HG03175 (cell line): ENCODE data around the gene CDK18.

ENCODE experiments used
- ATAC-seq: cut with Tn5 transposase; IDR thresholded peaks from one replicate; pipeline ENCODE4 v1.9.1; 2021; ENCODE audit warnings: mild to moderate bottlenecking, moderate library complexity; ENCODE audit not compliant: unreplicated experiment

CDK18 gene

GRCh38 chr1:205502111-205502810, 2.2 kb upstream of the CDK18 start:
- ATAC-seq, result no peak

- ATAC-seq, result no peak
Measured at GRCh38 chr1:205502992-205503391, 1.5 kb upstream of the CDK18 start.

- no peak for ATAC-seq
Measured at GRCh38 chr1:205505076-205505729, 734 bp downstream of the CDK18 start.

DNA sequence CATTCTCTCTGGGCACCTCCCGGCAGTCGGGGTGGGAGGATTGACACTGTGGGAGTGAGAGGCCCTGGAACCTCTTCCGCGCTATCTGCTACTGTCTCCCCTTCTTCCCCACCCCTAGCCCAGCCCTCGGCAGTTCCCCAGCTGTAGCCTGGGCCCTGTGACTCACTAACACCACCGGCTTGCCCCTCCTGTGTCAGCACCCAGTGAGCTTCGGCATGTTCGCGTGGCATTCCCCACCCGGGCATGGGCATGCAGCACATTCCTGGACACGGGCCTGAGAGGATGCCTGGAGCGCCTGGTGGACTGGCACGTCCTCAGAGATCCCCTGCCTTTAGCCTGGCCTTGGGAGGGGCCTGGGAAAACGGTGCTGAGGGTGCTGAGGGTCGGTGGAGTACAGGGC, 1.3 kb downstream of the CDK18 start:
- ATAC-seq, result no peak

DNA sequence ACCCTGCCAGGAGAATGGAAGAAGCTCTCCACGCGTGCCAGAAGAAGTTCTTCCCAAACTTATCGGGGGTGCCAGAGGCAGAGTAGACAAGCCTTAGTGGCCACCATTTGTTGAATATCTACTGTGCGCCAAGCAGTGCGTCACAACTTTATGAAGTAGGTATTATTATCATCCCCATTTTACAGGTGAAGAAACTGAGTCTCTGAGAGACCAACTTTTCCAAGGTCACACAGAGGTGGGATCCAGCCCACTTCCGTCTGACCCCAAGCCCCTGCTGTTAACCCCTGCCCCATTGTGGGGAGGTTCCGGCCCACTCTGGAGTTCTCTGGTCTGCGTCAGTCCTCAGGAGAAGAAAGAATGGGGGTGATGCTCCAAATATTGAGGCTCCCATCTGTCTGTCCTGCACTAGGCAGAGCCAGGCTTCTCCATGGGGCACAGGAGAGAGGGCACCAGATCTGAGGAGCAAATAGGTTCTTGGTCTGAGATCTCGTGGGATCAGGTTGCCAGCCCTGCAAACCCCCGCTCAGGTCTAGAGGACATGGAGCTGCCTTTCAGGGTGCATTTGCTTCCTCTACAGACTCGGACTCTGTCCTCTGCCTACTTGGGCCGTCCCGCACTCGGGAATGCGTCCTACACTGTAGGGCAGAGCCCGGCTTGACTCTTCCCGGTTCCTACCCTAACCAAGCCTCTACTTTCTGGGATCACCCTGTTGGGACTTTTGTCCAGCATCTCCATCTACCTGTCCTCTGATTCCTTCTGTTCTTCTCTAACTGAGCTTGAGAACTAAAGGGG, 2.1 kb downstream of the CDK18 start:
- ATAC-seq, result no peak

GRCh38 chr1:205508227-205508714, 3.8 kb downstream of the CDK18 start:
- no peak for ATAC-seq

GRCh38 chr1:205510308-205510950, 6.0 kb downstream of the CDK18 start:
- no peak for ATAC-seq

DNA sequence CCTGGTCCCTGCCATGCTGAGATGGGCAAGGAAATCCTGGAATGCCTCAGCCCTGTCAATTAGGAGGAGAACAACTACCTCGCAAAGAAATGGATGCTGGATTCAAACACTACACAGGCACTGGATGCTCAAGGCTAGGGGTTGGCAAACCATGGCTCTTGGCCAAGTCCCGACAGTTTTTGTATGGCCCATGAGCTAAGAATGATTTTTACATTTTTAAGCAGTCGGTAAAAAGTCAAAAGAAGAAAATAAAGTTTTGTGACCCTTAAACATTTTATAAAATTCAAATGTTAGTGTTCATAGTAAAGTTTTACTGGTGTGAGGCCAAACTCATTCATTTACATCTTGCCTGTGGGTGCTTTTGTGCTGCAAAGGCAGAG, 6.5 kb downstream of the CDK18 start:
- no peak for ATAC-seq

GRCh38 chr1:205512059-205513045, 7.9 kb downstream of the CDK18 start:
- no peak for ATAC-seq

DNA sequence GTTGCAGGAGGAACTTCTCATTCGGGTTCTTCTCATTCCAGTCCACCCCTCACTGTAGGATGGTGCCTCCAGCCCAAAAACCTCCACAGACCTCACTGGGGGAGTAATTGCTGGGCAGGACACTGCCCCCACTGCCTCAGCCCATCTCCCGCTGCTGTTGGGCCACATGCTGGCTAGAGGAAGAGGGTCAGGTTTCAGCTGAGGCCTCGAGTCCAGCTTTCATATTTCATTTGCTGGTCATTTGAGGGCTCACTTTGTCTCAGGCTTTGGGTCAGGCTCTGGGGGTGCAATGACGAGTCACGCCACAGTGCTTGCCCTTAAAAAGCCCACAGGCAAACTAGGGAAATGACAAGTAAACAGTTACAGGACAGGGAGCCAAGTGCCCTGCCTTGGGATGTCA, 9.3 kb downstream of the CDK18 start:
- no peak for ATAC-seq

DNA sequence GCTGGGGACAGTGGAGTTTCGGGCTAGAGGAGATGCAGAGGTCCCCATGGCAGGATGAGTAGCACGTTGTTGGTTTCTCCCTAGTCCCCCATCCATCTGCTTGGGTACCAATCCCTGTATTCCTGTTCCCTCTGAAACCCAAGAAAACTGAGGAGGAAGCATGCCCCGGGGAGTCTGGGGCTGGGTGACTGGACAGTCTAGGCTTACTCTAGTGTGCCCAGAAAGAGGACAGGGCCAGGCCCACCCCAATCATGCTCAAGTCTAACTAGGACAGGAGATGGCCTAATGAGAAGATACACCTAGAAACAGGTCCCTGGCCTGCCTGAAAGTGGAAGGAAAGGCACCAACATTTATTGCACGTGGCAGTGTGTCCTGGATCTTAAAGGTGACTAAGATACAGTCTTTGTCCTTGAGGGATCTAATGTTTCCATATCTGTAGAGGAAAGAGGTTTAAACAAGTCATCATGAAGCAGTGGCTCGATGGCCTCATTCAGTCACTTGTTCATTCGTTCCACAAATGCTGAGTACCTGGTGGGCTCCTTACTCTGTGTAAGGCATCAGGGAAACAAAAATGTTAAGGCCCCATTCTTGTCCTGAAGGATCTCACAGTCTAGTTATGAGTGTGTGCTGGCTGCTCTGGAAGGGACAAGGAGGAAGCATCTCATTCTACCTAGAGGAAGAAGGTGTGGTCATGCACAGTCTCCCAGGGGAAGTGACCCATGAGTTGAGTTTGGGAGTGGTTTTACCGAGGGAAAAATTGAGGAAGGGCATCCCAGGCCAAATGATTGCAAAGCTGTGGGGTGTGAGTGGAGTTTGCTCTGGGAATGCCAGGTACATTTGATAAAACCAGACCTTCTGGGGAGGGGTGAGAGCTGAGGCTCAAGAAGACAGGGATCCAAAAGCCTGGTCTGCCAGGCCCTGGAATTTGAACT, 10.0 kb downstream of the CDK18 start:
- ATAC-seq, result no peak

- ATAC-seq, result no peak
Measured at GRCh38 chr1:205515781-205516253, 11.3 kb downstream of the CDK18 start.

DNA sequence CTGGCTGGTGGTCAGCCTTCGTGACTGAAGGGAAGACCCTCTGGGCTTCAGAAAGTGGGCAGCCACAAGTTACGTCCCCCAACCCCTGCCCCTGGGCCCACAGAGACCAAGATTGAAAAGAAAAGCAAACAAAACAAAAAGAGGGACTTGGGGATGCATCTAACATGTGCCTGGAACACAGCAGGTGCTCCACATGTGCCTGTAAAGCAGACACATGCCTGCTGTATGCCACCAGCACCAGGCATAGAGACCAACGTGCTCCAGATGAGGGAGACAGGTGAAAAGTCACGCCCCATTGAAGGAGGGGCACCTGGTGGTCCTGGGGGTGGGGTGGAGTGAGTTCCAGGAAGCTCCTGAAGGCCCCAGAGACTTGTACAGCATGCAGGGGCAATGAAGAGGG, 11.9 kb downstream of the CDK18 start:
- ATAC-seq, result no peak

- no peak for ATAC-seq
Measured at GRCh38 chr1:205517288-205517687, 12.8 kb downstream of the CDK18 start.

GRCh38 chr1:205517763-205518162, 13.3 kb downstream of the CDK18 start:
- ATAC-seq, result no peak

DNA sequence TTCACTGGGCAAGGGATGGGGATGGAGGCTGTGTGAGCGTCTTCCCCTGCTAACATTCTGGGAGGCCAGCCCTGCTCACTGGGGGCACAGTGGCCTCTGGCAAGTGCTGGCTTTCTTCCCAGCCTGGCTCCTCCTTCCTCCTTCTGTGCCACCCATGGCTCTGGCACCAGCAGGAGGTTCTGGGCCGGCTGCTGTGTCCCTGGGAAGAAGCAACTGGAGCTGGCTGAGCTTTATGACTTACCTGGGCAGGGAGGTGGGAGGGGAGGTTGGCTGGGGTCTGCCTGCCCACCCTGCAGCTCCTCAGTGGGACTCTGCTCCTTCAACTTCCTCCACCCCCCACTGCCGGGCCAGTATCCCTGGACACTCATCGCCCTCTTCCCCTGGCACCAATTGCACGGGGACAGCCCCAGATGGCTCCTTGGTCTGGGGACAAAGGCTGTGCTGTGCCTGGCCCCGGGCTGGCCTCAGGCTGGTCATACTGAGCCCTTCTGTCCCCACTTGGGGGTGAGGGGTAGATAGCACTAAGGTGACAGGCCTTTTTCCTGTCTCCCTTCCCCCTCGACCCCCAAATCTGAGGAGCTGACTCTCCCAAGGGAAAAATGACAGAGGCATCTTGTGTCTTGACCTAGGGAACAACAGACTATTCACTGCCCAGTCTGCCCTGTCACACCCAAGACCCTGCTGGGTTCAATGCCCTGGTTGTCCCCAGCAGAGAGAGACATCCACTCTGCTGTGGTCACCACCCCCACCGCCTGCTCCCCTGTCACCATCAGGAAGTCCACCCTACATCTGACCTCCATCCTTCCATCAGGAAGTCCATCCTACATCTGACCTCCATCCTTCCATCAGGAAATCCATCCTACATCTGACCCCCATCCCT, 14.4 kb downstream of the CDK18 start:
- no peak for ATAC-seq

DNA sequence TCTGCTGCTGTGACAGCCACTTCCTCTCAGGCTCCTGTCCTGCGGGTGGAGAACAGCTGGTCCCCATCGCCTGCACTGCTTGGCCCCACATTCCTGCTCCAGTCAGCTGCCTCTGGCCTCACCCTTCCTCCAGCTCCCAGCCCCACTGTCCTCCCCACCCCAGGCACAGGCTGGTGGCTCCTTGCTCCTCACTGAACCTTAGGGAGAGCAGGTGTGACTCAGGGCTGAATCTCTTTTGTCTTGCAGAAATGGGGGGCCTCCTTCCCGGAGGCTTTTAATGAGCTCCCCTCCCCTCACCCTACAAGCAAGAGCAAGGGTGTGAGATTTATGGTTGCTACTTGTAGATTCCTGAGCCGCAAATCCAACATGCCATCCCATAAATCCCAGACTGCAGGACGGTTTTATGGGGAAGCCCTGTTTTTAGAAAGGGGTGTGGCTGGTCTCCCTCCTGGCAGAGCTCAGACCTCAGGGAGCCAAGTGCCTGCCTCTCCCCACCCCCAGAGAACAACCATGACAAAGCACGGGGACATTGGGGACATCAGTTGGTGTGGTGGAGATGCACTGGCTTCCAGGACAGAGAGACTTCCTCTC, 15.2 kb downstream of the CDK18 start:
- no peak for ATAC-seq

DNA sequence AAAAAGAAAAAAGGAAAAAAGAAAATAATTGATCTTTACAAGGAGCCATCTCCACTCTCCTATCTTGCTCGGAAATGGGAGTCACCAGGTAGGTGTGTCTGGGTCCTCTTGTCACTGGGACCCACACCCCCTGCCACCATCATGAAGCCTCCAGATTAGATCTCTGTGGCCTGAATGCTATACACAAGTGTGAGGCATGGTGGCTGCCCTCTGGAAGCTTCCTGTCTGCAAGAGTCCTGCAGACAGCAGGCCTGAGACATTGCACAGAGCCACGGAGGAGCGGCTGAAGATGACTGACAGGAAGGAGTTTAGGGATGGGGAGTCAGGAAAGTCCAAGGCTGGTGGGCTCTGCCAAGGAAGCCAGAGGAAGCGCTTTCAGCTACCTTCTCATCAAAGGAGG, 16.2 kb downstream of the CDK18 start:
- ATAC-seq, result no peak
